HG02571 (cell line): ENCODE data around the gene CDC23.
"Not testable (repeated sequence)": the region's sequence is repeated elsewhere in the genome, so short reads cannot be mapped to it uniquely, and the experiment has no call there.

Experiments used
- ATAC-seq: cut with Tn5 transposase; IDR thresholded peaks from one replicate; pipeline ENCODE4 v1.9.1; 2021; ENCODE audit warnings: mild to moderate bottlenecking, moderate library complexity; ENCODE audit not compliant: unreplicated experiment

Gene CDC23

GRCh38 chr5:138148811-138149210 is 64.3 kb downstream of the CDC23 start:
- ATAC-seq = no peak

GRCh38 chr5:138143578-138143977 is 69.5 kb downstream of the CDC23 start:
- ATAC-seq = not testable (repeated sequence)

GRCh38 chr5:138141734-138142133 is 71.4 kb downstream of the CDC23 start:
- no peak for ATAC-seq

GRCh38 chr5:138140268-138140667 is 72.9 kb downstream of the CDC23 start:
- ATAC-seq = no peak

- no peak for ATAC-seq
These were observed 73.4 kb downstream of the CDC23 start for GRCh38 chr5:138139781-138140090.

- ATAC-seq = no peak
These were observed 74.0 kb downstream of the CDC23 start, which contains the start of gene NME5 for GRCh38 chr5:138138949-138139780. NME5 (minus strand) TSS chr5:138139428; CDS start chr5:138138780, 648 bp downstream.
